GM10266 (cell line): ENCODE measurements around the gene LIMD2.

Experiments used
- DNase-seq: peaks from one replicate; pipeline ENCODE4 v3.0.0; 2012; ENCODE audit errors: extremely low spot score
- TF ChIP-seq, protein P1 (sequence below): IDR thresholded peaks from 2 replicates; pipeline ENCODE4 v1.5.1; 2012; ENCODE audit warnings: mild to moderate bottlenecking, low read depth; ENCODE audit not compliant: control insufficient read depth, insufficient read depth; ENCODE audit errors: missing control alignments

The LIMD2 gene

DNA sequence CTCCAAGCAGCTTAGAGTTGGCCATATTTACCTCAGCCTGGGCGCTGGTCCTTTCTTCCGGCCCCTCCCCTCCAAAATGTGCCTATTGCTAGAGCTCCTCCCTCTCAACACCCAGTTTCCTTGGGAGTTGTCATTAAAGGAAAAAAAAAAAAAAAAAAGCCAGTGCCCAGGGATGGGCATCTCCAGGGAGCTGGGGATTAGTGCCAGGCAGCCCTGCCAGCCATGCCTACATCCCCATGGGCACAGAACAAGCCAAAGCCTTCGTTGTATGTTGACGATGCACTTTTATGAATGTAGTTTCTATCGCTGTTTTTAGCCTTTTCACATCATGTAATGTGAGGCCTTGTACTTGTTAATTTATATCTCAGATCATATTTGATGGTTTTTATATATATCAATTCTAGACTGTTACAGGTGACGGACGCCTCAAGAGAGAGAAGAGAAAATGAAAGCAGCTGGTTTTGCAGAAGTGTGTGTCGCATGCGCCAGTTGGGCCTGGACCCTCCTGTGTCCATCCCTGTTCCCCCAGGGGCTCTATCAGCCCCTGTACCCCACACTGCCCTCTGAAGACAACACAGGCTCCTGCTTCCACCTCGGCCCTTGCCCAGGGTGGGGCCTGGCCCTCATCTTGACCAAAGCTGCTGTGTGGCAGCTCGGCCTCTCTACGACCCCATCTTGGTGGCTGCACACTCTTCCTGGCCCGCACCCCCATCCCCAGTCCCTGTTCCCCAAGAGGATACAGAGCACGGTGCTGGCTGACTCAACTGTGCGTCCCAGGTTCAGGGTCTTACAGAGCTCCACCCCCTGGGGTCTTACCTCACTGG lies 4.8 kb downstream of the LIMD2 start:
- TF ChIP-seq, protein P1, sequence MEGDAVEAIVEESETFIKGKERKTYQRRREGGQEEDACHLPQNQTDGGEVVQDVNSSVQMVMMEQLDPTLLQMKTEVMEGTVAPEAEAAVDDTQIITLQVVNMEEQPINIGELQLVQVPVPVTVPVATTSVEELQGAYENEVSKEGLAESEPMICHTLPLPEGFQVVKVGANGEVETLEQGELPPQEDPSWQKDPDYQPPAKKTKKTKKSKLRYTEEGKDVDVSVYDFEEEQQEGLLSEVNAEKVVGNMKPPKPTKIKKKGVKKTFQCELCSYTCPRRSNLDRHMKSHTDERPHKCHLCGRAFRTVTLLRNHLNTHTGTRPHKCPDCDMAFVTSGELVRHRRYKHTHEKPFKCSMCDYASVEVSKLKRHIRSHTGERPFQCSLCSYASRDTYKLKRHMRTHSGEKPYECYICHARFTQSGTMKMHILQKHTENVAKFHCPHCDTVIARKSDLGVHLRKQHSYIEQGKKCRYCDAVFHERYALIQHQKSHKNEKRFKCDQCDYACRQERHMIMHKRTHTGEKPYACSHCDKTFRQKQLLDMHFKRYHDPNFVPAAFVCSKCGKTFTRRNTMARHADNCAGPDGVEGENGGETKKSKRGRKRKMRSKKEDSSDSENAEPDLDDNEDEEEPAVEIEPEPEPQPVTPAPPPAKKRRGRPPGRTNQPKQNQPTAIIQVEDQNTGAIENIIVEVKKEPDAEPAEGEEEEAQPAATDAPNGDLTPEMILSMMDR: no peak
- DNase-seq: no peak

DNA sequence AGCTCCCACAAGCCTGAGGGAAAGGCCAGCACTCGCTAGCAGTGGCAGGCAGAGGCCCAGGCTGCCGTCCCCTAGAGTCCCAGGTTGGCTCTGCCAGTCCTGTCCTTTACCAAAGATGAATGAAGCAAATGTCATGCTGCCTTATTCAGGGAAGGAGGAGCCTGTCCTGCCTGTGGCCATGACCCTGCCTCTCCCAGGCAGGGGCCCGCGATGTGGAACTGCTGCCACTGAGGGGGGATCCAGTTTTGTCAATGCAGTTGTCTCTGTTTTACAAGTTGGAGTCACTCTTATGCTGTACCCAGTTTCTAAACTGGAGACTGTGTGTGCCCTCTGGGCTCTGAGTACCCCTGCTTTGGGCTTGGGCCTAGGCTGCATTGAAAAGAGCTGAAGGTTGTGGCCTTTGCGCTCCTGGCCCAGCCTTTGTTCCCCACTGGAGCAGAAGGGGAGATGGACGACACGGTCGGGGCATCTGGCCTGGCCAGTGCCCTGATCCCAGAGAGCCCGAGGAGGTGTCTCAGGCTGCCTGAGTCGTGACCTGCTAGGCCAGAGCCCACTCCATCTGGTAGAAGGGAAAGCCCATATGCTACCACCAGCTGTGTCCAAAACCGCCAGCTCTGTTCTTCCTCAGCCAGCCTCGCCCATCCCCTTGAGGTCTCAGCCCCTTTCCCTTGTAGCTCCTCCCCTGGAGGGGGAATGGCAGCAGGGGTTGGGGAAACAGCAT lies 5.5 kb downstream of the LIMD2 start:
- TF ChIP-seq, protein P1: no peak
- no peak for DNase-seq

DNA sequence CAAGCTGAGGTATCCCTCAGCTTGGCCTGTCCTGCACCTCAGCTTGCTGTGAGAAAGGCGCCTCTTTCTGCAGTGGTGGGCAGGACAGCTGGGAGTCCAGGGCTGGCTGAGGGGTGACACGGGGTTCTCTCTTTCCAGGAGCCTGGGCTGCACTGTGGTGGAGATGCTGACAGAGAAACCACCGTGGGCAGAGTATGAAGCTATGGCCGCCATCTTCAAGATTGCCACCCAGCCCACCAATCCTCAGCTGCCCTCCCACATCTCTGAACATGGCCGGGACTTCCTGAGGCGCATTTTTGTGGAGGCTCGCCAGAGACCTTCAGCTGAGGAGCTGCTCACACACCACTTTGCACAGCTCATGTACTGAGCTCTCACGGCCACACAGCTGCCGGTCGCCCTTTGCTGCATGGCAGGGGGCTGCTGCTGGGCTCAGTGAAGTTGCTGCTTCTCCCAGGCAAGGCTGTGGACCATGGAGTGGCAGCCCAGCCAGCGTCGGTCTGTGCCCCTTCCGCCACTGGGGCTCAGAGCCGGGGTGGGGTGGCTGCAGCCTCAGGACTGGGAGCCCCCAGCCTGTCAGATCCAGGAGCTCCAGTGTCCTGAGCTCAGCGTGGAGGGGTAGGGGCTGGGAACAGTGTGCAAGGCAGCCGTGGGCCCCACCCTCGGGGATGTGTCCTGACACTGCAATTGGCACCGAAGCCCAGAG lies 6.4 kb downstream of the LIMD2 start:
- no peak for DNase-seq
- TF ChIP-seq, protein P1: no peak

DNA sequence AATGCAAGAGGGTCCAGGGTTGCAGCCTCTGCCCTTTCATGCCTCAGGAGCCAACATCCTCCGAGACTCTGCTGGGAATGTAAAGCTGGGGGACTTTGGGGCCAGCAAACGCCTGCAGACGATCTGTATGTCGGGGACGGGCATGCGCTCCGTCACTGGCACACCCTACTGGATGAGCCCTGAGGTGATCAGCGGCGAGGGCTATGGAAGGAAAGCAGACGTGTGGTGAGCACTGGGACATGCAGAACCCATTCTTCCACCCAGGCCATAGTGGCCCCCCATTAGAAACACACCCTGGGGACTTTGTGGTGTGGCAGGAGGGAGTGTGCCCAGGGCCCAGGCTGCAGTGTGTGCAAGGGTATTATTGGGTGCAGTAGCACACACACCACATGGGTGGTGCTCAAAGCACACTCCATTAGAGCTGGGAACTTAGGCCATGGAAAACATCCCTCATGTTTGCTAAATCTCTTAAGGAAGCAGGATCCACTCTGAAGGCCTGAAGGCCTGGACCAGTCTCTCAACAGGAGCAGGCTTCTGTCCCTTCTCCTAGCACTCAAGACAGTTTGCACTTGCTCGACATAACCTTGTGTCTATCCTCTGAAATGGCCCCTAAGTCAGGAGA lies 7.6 kb downstream of the LIMD2 start:
- TF ChIP-seq, protein P1: no peak
- DNase-seq: no peak

DNA sequence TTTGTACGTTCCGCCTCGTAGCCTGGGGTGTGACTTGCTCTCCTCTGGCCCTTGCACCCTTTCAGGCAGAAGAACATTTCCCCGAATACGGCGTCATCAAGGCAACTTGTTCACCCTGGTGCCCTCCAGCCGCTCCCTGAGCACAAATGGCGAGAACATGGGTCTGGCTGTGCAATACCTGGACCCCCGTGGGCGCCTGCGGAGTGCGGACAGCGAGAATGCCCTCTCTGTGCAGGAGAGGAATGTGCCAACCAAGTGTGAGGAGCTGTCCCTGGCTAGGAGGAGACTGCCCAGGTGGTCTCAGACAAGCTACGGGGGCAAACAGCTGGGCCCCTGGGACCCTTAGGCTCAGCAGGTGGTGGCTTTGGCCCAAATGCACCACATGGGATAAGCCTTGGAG lies 10.4 kb downstream of the LIMD2 start:
- DNase-seq: no peak
- TF ChIP-seq, protein P1: no peak

DNA sequence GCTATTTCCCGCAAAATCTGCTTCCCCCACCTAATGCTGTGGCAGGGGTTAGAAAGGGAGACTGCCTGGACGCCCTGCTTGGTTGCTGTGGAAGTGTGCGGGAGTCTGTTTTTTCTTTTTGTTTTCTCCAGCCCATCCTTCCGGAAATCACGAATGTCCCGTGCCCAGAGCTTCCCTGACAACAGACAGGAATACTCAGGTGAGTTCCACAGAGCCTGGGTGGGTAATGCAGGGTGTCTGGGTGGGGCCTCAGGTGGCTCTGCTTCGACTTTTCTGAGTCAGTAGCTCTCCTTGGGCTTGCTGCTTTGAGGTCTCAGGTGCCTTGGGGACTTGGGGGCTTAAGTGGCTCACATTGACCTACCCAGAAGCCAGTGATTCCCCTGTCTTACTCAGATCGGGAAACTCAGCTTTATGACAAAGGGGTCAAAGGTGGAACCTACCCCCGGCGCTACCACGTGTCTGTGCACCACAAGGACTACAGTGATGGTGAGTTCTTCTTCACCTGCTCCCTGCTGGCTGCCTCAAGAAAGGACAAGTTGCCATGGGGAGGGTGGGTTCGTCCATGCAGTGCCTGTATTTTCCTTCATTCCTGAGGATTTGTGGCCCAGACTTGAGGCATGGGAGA lies 11.4 kb downstream of the LIMD2 start:
- TF ChIP-seq, protein P1: no peak
- DNase-seq: no peak
